Naive thymus-derived CD8-positive, alpha-beta T cell (primary cell): ENCODE data around the gene RAD18. TPM values are rescaled to one million over a fixed set of nuclear protein-coding genes. Genes with fewer than 3 reads are reported as not detected.

Source experiments
- ATAC-seq, 2 donors: fragments of 150-1000 bp; cut with Tn5 transposase in 1 of 2; sonication (Bioruptor Pico), chemical (Tn5 transposase) in 1 of 2; 1 replicate in 1 of 2; 2 replicates in 1 of 2; pipeline ENCODE4 v1.10.0; 2021; ENCODE audit warnings: mild to moderate bottlenecking in 2 of 2, moderate library complexity in 2 of 2
- POLR2A ChIA-PET: fragments of 350-600 bp; sonication (Branson Sonifier 250); formaldehyde crosslinking; loops from one replicate; lab custom pipeline; 2021; ENCODE audit warnings: antibody characterized with exemption; lab: Charles Lee
- DNase-seq, 10 donors: peaks; one replicate each; pipeline versions ENCODE4 v3.0.0 to v3.0.0-alpha.2; 2020 to 2022
- H3K27ac Mint-ChIP-seq, 10 donors: one replicate each; pipeline ENCODE4 v1.8.0; 2020 to 2022; ENCODE audit warnings: mild to moderate bottlenecking in 10 of 10, mixed read lengths in 10 of 10, moderate library complexity in 4 of 10, inconsistent platforms in 1 of 10
- H3K27me3 Mint-ChIP-seq, 5 donors: one replicate each; pipeline ENCODE4 v1.8.0; 2021 to 2022; ENCODE audit warnings: mixed read lengths in 5 of 5
- H3K36me3 Mint-ChIP-seq, 3 donors: one replicate each; pipeline ENCODE4 v1.8.0; 2020 to 2022; ENCODE audit warnings: mixed read lengths in 3 of 3, mild to moderate bottlenecking in 2 of 3, inconsistent platforms in 1 of 3
- H3K4me1 Mint-ChIP-seq, 4 donors: one replicate each; pipeline ENCODE4 v1.8.0; 2021 to 2022; ENCODE audit warnings: mixed read lengths in 4 of 4
- H3K4me3 Mint-ChIP-seq, 10 donors: one replicate each; pipeline ENCODE4 v1.8.0; 2020 to 2022; ENCODE audit warnings: mild to moderate bottlenecking in 10 of 10, mixed read lengths in 10 of 10, moderate library complexity in 6 of 10, inconsistent platforms in 1 of 10
- H3K9me3 Mint-ChIP-seq, 9 donors: one replicate each; pipeline ENCODE4 v1.8.0; 2020 to 2022; ENCODE audit warnings: mixed read lengths in 9 of 9, mild to moderate bottlenecking in 3 of 9, inconsistent platforms in 1 of 9, moderate library complexity in 1 of 9
- polyA plus RNA-seq, 3 donors: library from polyadenylated mRNA; unstranded; fragments of 300-500 nt; fragmentation: Illumina TruSeq; gene quantifications; one replicate each; pipeline ENCODE4 v1.2.3, GENCODE V29; 2021
- total RNA-seq, 8 experiments: library from RNA in 2 of 8; stranded (reverse) in 2 of 8; gene quantifications; one replicate each; pipeline ENCODE4 v1.2.3 and lab custom pipeline; 2021 to 2026

The RAD18 gene
- total and polyA plus RNA-seq, 5 experiments from 2014 or later, result 7.8 to 18.0 (median 14.6) TPM

DNA sequence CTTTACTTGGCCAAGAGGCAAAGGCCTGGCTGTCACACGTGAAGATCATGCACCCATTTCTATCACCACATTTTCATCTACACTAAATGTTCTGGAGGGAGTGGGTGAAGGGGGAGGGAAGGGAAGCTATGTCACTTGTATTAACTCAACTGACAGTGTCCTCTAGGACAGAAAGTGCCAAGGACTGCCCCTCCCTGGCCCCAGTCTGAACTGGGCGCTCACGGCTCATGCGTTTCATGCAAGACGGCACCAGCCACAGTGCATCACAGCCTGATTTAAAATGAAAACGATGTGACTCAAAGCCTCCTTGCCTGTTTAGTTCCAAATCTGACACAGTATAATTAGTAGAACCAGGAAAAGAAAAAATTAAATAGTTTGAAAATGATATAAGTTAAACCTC lies 20.8 kb upstream of the RAD18 start:
- POLR2A ChIA-PET, result no interaction called here
- Mint-ChIP-seq H3K36me3 (peaks cover 0 to 4% (median 0%) of the 10 kb centered on the region in 3 donors), H3K27ac (no peak overlapping the region), H3K27me3 (peaks cover 3 to 11% (median 10%) of the 10 kb centered on the region in 5 donors), H3K9me3 (peaks cover 0 to 12% (median 3%) of the 10 kb centered on the region in 9 donors), H3K4me1 (peaks cover 0 to 6% (median 4%) of the 10 kb centered on the region in 4 donors), H3K4me3 (no peak overlapping the region)
- DNase-seq (no peak), ATAC-seq (no peak)

DNA sequence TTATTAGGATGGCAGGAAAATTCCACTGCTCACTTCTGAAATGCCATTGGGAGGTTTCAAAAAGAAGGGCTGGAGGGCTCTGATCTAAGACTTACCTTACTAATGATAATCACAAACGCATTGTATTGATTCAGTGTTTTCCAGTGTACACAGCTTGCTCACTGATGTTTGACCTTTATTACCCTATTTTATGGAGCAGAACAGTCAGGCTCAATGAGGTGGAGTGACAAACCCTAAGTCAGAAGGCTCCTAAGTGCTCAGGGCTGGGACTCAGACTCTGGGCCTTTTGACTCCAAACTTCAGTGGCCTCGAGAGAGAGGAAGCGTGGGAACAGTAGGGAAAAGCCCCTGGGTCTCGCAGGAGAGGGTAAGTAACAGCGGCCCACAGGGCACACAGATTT lies 20.3 kb upstream of the RAD18 start:
- POLR2A ChIA-PET, result no interaction called here
- Mint-ChIP-seq H3K27me3 (peaks cover 3 to 11% (median 10%) of the 10 kb centered on the region in 5 donors), H3K9me3 (peaks cover 0 to 15% (median 3%) of the 10 kb centered on the region in 9 donors)

DNA sequence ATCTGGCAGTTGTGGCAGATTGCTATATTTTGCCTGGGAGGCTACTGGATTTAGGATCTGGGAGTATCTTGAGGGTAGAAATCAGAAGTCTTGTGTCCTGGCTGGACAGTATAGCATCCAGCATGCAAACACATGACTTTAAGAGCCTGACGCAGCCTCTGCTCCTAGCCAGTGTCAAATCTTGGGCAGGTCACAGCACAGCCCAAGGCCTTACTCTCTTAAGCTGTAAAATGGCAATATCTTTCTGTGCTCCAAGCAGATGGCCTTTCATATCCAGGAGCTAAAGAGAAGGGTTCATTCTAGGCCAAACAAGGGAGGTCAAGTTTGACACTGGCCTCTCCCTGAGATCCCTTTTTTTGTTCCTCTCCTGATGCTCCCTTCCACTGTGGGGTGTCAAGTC lies 19.8 kb upstream of the RAD18 start:
- peaks cover 0 to 21% (median 3%) of the 10 kb centered on the region in 9 donors for H3K9me3 Mint-ChIP-seq
- H3K4me3 Mint-ChIP-seq, result no peak overlapping the region
- H3K36me3 Mint-ChIP-seq, result peaks cover 0 to 6% (median 2%) of the 10 kb centered on the region in 3 donors
- peaks cover 3 to 12% (median 10%) of the 10 kb centered on the region in 5 donors for H3K27me3 Mint-ChIP-seq
- H3K27ac Mint-ChIP-seq, result peak overlapping the region in 1 of 10 donors; percentile 37
- H3K4me1 Mint-ChIP-seq, result peaks cover 0 to 4% (median 3%) of the 10 kb centered on the region in 4 donors
- POLR2A ChIA-PET, result no interaction called here
- ATAC-seq, result no peak
- no peak for DNase-seq

More for the DNA sequence above, 20.3 kb upstream of the RAD18 start:
- peaks cover 0 to 6% (median 4%) of the 10 kb centered on the region in 4 donors for H3K4me1 Mint-ChIP-seq
- peaks cover 0 to 6% (median 0%) of the 10 kb centered on the region in 3 donors for H3K36me3 Mint-ChIP-seq
- H3K4me3 Mint-ChIP-seq, result no peak overlapping the region
- DNase-seq, result no peak
- no peak overlapping the region for H3K27ac Mint-ChIP-seq
- ATAC-seq, result no peak

DNA sequence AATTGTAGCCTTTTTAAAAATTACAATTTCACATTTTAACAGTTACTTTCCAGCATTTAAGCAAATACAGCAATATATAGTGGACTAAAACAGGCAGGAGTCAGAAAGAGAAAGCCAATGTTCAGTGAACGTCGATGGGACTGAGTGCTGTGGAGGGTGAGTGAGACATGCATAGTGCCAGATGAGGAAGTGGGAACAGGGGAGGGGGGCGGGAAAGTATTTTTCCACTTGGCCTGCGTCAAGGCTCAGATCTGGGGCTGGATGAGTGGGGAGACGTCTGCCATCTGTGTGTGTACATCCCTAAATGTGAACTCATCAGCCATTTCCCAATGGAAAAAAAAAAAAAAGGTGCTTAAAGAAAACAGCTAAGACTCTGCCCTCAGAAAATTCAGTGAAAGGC lies 19.2 kb upstream of the RAD18 start:
- POLR2A ChIA-PET, result no interaction called here
- Mint-ChIP-seq H3K27ac (no peak overlapping the region), H3K4me3 (no peak overlapping the region), H3K4me1 (no peaks in the 10 kb centered on the region), H3K9me3 (peaks cover 0 to 24% (median 3%) of the 10 kb centered on the region in 9 donors), H3K27me3 (peaks cover 3 to 16% (median 10%) of the 10 kb centered on the region in 5 donors), H3K36me3 (peaks cover 0 to 6% (median 2%) of the 10 kb centered on the region in 3 donors)
- DNase-seq (no peak), ATAC-seq (no peak)

DNA sequence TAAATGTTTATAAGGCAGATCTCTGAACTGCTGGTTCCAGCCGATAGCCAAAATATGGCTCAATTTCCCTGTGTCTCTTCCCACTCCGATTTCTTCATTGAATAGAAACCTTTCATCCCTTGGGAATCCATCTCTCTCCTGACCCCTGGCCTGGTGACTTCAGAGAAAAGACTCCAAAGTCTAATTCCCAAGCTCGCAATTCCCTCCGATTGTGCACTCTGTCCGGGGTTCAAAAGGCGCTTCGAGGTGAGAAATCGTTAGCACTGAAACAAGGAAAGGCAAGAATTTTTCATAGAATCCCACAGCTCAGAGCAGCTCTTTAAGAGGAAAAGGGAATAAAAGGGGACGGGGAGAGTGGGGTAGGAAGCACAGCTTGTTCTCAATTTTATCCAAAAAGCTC lies 18.4 kb upstream of the RAD18 start:
- H3K27ac Mint-ChIP-seq, result no peak overlapping the region
- no peaks in the 10 kb centered on the region for H3K4me1 Mint-ChIP-seq
- H3K9me3 Mint-ChIP-seq, result peaks cover 0 to 24% (median 3%) of the 10 kb centered on the region in 9 donors
- DNase-seq, result no peak
- H3K4me3 Mint-ChIP-seq, result no peak overlapping the region
- POLR2A ChIA-PET, result no interaction called here
- H3K36me3 Mint-ChIP-seq, result peaks cover 0 to 6% (median 2%) of the 10 kb centered on the region in 3 donors
- ATAC-seq, result no peak
- H3K27me3 Mint-ChIP-seq, result peaks cover 3 to 22% (median 10%) of the 10 kb centered on the region in 5 donors

DNA sequence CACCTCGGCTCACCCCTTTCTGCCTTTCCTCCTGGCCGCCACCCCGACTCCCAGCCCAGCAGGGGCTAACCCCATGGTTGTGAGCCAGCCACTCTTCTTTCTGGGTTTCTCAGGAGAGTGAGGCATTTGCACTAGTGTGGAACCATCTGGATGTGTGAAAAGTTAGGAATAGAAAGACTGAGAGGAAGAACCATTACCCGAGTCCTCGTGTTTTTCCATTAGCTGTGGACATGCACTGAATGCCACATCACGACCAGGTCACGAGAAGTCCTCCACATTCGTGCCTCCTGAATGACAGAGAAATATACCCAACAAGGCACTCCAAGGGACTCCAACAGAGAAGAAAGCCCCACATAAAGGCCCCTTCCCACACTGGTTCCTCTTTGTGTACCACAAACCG lies 18.0 kb upstream of the RAD18 start:
- peaks cover 3 to 25% (median 10%) of the 10 kb centered on the region in 5 donors for H3K27me3 Mint-ChIP-seq
- POLR2A ChIA-PET, result no interaction called here

DNA sequence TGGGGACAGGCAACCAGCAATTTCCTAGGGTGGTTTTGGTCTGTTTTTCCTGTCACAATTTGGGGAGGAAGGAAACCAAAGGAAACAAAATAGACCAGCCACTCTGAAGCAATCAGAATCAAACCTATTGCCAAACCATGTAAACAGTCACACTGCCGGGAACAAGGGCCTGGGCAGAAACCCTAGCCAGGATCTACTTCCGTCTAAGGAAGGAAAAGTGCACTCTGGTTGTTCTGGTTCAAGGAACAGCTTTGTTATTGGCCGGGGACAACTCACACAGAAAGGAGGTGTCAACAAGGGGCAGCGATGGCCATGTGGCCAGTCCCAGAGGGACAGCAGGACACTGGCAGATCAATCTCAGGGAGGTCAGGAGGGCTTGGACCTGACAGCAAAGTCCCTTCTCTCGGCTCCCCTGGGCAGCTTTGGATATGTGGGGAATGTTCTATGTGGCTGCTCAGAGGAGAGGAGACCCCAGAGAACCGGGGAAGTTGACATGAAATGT lies 17.5 kb upstream of the RAD18 start:
- Mint-ChIP-seq H3K9me3 (peaks cover 0 to 24% (median 3%) of the 10 kb centered on the region in 9 donors), H3K27me3 (peaks cover 3 to 27% (median 10%) of the 10 kb centered on the region in 5 donors), H3K4me1 (no peaks in the 10 kb centered on the region), H3K36me3 (peaks cover 0 to 6% (median 2%) of the 10 kb centered on the region in 3 donors), H3K4me3 (no peak overlapping the region), H3K27ac (no peak overlapping the region)
- DNase-seq (no peak), ATAC-seq (no peak)
- POLR2A ChIA-PET, result no interaction called here

More for the DNA sequence above, 18.0 kb upstream of the RAD18 start:
- H3K36me3 Mint-ChIP-seq, result peaks cover 0 to 6% (median 2%) of the 10 kb centered on the region in 3 donors
- no peak overlapping the region for H3K27ac Mint-ChIP-seq
- ATAC-seq (no peak), DNase-seq (no peak)
- H3K4me1 Mint-ChIP-seq, result no peaks in the 10 kb centered on the region
- H3K4me3 Mint-ChIP-seq, result no peak overlapping the region
- H3K9me3 Mint-ChIP-seq, result peaks cover 0 to 24% (median 3%) of the 10 kb centered on the region in 9 donors

DNA sequence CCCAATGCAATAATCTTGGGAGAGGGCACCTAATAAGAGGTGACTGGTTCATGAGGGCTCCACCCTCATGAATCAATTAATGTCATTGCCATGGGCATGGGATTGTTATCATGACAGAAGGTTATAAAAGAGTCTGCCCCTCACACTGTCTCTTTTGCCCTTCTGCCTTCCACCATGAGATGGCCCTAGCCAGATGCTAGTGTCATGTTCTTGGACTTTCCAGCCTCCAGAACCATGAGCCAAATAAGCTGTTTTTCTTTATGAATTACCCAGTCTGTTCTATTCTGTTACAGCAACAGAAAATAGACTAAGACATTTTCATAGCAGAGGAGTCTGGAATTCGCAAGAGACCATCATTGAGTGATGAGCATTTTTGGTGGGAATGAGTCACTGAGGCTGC lies 16.0 kb upstream of the RAD18 start:
- no peak for DNase-seq
- H3K4me3 Mint-ChIP-seq, result no peak overlapping the region
- H3K9me3 Mint-ChIP-seq, result peaks cover 0 to 24% (median 3%) of the 10 kb centered on the region in 9 donors
- POLR2A ChIA-PET, result no interaction called here
- peaks cover 0 to 6% (median 2%) of the 10 kb centered on the region in 3 donors for H3K36me3 Mint-ChIP-seq
- peaks cover 3 to 27% (median 10%) of the 10 kb centered on the region in 5 donors for H3K27me3 Mint-ChIP-seq
- no peak for ATAC-seq
- H3K4me1 Mint-ChIP-seq, result no peaks in the 10 kb centered on the region
- no peak overlapping the region for H3K27ac Mint-ChIP-seq

DNA sequence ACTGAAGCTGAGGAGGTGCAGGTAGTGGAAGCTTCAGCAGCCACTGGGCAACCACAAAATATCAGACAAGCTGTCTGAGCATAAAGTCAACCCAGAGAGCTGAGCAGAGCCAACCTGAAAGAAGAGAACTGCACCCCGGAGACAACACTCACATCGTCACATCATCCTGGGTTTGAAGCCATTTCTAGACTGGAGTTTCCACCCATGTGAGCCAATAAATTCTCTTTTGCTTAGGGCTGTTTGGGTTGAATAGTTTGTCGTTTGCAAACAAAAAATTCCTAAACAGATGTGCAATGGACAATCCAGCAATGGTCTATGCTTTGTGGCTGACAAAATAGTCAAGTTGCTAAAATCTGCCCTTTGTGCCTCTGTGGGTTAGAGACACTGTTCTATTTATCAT lies 15.3 kb upstream of the RAD18 start:
- POLR2A ChIA-PET, result no interaction called here
- Mint-ChIP-seq H3K4me1 (no peaks in the 10 kb centered on the region), H3K27ac (no peak overlapping the region), H3K27me3 (peaks cover 3 to 27% (median 10%) of the 10 kb centered on the region in 5 donors), H3K4me3 (no peak overlapping the region), H3K36me3 (peaks cover 0 to 6% (median 2%) of the 10 kb centered on the region in 3 donors), H3K9me3 (peaks cover 0 to 24% (median 3%) of the 10 kb centered on the region in 9 donors)
- DNase-seq (no peak), ATAC-seq (no peak)

DNA sequence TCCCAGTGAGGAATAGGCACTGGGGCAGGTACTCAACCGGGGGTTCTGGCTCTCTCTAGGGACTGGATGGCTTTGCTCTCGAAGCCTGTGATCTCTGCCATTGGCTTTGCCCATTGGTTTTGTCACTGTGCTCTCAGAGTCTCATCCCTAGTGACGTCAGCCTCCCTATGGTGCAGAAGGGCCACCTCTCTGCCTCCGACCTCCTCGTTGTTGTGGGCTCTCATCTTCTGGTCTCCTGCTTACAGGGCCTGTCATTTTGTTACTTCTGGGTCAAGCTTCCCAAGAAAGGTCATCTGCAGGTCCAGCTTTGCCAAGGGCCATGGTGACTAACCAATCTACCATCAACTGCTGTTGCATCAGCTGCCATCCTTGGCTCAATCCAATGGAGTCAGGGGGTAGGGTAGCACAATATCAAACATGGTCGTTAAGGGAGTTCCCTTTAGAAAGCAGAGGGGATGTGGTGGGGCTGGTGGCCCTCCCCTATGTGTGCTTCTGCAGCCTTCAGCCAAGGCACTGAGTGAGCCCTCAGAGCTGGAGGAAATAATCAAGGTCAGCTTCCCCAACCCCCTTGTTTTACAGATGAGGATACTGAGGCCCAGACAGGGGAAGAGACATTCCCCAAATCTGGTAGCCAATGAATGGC lies 13.4 kb upstream of the RAD18 start:
- ATAC-seq (no peak), DNase-seq (no peak)
- H3K27ac Mint-ChIP-seq, result no peak overlapping the region
- POLR2A ChIA-PET, result no interaction called here
- H3K4me3 Mint-ChIP-seq, result no peak overlapping the region
- H3K27me3 Mint-ChIP-seq, result peaks cover 5 to 33% (median 10%) of the 10 kb centered on the region in 5 donors
- H3K36me3 Mint-ChIP-seq, result peaks cover 0 to 6% (median 2%) of the 10 kb centered on the region in 3 donors
- H3K4me1 Mint-ChIP-seq, result no peaks in the 10 kb centered on the region
- peaks cover 0 to 24% (median 3%) of the 10 kb centered on the region in 9 donors for H3K9me3 Mint-ChIP-seq

DNA sequence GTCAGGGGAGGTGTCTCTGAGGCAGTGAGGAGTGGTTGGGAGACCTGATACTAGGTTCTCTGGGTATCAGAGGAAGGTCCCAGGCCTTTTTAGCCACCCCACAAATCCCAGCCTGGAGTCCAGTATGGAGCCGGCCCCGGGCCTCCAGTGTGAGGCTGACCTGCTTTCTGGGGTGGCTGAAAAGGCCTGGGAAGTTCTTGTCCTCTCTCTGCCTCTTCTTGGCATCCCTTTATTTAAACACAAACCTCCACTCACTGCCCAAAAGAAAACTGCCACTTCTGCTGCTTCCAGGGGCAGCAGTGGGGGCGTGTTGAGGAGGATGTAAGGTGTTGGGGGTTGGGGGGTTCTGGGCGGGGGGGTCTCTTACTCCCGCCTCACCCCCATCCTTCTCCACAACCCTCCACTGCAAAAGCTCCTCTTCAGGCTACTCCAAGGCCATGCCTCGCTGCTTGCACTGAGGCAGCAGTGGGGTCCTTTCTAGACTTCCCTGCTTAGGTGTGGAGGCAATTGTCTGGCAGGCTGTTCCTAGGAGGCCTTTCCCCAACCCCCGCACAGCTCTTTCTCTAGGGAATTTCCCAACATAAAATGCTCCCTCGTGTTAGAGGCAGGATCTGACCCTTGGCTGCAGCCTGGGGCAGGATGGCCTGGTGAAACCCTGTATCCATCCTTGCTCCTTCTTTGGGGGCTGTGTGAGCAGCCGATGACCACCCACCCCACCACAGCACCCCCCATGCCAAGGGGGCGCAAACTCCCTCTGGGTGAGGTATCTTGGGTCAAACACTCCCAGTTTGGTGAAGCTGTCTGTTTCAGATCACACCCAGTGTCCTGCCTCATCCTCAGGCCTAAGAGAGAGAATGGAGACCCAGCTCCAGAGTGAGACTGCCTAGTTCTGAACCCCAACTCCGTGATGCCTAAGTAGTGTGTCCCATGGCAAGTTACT lies 12.1 kb upstream of the RAD18 start:
- Mint-ChIP-seq H3K4me3 (no peak overlapping the region), H3K9me3 (peaks cover 0 to 24% (median 3%) of the 10 kb centered on the region in 9 donors), H3K4me1 (peaks cover 0 to 4% (median 2%) of the 10 kb centered on the region in 4 donors), H3K36me3 (peaks cover 0 to 6% (median 2%) of the 10 kb centered on the region in 3 donors), H3K27ac (no peak overlapping the region), H3K27me3 (peaks cover 3 to 31% (median 9%) of the 10 kb centered on the region in 5 donors)
- ATAC-seq (no peak), DNase-seq (no peak)
- POLR2A ChIA-PET, result no interaction called here

DNA sequence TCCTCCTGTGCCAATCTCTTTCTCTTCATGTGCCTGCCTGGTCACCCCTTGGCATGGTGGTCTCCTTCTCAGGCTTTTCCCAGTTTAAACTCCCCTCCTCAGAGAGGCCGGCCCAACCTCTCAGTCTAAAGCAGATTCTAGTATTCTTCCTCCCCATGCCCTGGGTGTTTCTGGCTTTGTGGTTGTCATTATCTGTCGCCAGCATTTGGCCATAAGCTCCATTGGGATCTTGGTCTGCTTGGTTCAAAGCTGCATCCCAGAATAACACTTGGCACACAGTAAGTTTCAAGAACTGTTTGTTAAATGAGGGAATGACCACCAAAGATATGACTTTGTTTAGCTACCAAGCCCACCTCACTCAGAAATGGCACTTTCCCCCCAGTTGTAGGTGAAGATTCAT lies 11.2 kb upstream of the RAD18 start:
- Mint-ChIP-seq H3K27me3 (peaks cover 0 to 28% (median 10%) of the 10 kb centered on the region in 5 donors), H3K9me3 (peaks cover 0 to 16% (median 3%) of the 10 kb centered on the region in 9 donors), H3K36me3 (peaks cover 0 to 6% (median 2%) of the 10 kb centered on the region in 3 donors), H3K27ac (peak overlapping the region in 1 of 10 donors; percentile 29), H3K4me1 (peaks cover 0 to 4% (median 2%) of the 10 kb centered on the region in 4 donors), H3K4me3 (no peak overlapping the region)
- DNase-seq, result no peak
- POLR2A ChIA-PET, result no interaction called here
- no peak for ATAC-seq
